AG09319 (cell line): ENCODE data around the gene ARVCF.

ENCODE experiments used
- DNase-seq: peaks from one replicate; pipeline ENCODE4 v3.0.0-alpha.2; 2010; ENCODE audit warnings: low read depth; ENCODE audit errors: extremely low read depth
- CTCF ChIP-seq: IDR thresholded peaks from 2 replicates; pipeline ENCODE4 v1.5.1; 2011; ENCODE audit warnings: low read depth, mild to moderate bottlenecking, inconsistent platforms, low read length, moderate library complexity

Gene ARVCF

GRCh38 chr22:20056161-20056560, 39.5 kb upstream of the ARVCF start:
- DNase-seq = no peak
- TF ChIP-seq CTCF = no peak

DNA sequence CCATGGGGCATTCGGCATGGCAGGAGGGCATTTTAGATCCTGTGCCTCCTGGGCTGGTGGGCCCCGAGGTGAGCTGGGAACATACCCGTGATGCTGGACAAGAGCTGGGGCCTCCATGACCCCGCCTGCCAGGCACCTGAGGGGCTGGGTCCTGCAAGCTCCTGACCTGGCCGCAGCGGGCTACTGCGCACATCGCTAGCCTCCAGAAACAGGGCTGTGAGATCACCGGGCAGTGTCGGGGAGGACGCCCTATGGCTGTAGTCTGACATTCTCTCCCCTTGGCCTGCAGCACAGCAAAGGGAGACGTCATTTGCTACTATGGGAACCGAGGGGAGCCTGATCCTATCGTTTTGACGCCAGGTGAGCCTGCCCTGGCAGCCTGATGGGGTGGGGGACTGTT, 39.0 kb upstream of the ARVCF start:
- DNase-seq = no peak
- TF ChIP-seq CTCF = no peak

DNA sequence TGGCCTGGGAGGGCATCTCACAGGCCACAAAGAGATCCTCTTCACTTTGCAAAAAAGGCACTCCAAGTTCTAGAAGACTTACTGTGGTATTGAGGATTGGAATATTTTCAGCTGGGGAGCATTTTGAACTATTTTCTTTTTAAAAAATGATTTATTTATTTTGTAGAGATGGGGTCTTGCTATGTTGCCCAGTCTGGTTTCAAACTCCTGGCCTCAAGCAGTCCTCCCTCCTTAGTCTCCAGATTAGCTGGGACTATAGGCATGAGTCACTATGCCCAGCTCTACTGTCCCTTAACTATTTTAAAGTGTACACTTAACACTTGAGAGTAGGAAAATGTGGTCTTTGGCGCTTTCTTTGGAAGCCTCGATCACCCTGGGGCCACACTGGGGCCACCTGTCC, 38.5 kb upstream of the ARVCF start:
- DNase-seq = no peak
- no peak for TF ChIP-seq CTCF

DNA sequence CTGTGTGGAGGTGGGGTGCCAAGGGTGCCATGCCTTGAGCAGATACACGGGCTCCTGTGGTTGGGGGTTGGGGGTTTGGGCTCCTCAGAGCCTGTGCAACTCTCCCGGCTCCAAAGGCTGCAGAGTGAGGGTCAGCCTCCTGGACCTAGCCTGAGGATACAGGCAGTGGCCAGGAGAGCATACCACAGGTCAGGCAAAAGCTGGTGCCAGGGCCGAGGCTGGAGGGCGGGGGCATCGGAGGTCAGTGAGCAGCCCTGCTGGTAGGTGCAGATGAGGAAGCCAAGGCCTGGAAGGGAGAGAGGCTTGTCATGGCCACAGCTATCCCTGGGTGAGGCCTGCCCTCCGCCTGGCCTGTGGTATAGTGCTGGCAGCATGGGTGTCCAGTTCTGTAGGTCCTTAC, 37.9 kb upstream of the ARVCF start:
- TF ChIP-seq CTCF = no peak
- DNase-seq = no peak

- DNase-seq = no peak
- no peak for TF ChIP-seq CTCF
Observed at GRCh38 chr22:20054034-20054427, 37.4 kb upstream of the ARVCF start.

DNA sequence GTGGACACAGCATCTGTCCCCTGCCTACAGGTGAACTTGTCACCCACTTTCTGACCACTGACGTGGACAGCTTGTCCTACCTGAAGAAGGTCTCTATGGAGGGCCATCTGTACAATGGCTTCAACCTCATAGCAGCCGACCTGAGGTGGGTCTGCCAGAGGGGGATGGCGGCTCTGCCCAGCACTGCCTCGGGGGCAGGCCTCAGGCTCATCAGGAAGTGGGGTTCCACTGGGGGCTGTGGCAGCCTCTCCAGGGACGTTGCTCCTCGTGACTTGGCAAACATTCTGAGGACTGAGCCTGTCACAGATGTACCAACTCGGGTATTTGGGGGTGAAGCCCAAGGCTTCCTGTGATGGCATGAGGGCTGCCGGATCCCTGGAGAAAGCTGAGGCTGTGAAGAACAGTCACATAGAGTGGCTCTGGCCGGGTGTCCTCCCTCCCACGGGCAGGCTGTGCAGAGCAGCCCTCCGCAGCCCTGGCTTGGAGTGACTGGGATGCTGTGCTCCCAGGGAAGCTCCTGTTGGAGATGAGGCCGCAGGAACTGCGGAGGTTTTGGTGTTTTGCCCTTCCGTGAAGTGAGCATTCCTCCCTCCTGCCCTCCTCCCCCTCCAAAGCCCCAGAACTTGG, 36.9 kb upstream of the ARVCF start:
- TF ChIP-seq CTCF = no peak
- no peak for DNase-seq

- no peak for TF ChIP-seq CTCF
- DNase-seq = no peak
Observed at GRCh38 chr22:20052309-20053259, 36.0 kb upstream of the ARVCF start.
